Spleen (tissue), 7 donors: ENCODE measurements around the gene CD2BP2.

Source experiments
- CTCF ChIP-seq, 11 experiments: fragments of 200-600 bp in 7 of 11; fragments of 450-650 bp in 4 of 11; sonication (generic) in 4 of 11; IDR thresholded peaks in 8 of 11; conservative IDR thresholded peaks in 3 of 11; 1 replicate in 7 of 11; 2 replicates in 4 of 11; pipeline versions ENCODE4 v1.4.0 to v1.8.0; 2016 to 2021; ENCODE audit warnings: antibody characterized with exemption in 11 of 11, inconsistent platforms in 4 of 11, mild to moderate bottlenecking in 1 of 11
- POLR2A ChIP-seq, 3 donors: fragments of 450-650 bp; IDR thresholded peaks; one replicate each; pipeline ENCODE4 v1.5.1; 2017; ENCODE audit warnings: antibody characterized with exemption in 3 of 3, mild to moderate bottlenecking in 1 of 3
- POLR2AphosphoS5 ChIP-seq, 3 donors: sonication (generic); formaldehyde crosslinking; IDR thresholded peaks; one replicate each; pipeline ENCODE4 v1.5.1; 2017; ENCODE audit warnings: antibody characterized with exemption in 3 of 3
- donor health status: DM: no; HTN: no; CAD: no; lungs with moderate emphysema.
- donor health status: DM: no; HTN: no; CAD: no.
- donor health status: DM: no; HTN: no; CAD: no.

DNA sequence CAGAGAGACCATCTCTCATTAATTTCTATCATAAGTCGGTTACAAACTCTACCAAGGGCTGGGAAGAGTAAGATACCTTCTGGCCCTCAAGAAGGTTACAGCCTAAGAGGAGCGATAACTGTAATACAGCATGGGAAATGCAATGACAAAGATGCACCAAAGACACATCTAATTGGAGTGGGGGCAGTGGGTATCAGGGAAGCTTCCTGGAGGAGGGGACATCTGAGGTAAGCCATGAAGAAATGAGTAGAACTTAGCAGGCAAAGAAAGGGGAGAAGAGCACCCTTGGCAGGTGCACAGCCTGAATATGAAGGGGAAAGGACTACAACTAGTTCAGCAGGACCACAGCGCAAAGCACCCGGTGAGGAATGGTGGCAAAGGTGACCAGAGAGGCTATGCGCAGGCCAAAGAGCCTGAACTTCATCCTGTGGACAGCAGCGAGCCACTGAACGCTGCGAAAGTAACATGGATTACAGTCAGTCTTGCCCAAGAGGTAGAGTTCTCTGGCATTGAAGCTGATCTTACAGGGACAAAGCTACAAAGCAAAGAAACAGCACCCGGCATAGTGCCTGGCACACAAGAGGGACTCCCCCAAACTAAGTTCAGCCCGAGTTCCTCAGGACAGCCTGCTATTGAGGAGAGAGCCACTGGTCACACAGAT is 12.4 kb upstream of the CD2BP2 start:
- TF ChIP-seq POLR2A (IDR thresholded peaks at IDR 0.05) (no peak), CTCF (IDR thresholded peaks at IDR 0.05 in 8 of 11, conservative IDR thresholded peaks at IDR 0.05 in 3 of 11) (no peak), POLR2AphosphoS5 (IDR thresholded peaks at IDR 0.05) (no peak)
